C4-2B (cell line): ENCODE results near the gene EMILIN2.

Experiments used
- H3K27ac ChIP-seq: fragments of 450-650 bp; 2 replicates; pipeline ENCODE4 v1.5.1; 2017
- ZFX ChIP-seq: fragments of 450-650 bp; IDR thresholded peaks from 2 replicates; pipeline ENCODE4 v1.6.1; 2017
- TF ChIP-seq, protein P1 (sequence below): fragments of 450-650 bp; conservative IDR thresholded peaks from 2 replicates; pipeline ENCODE4 v1.5.1; 2017; ENCODE audit warnings: mild to moderate bottlenecking

Gene EMILIN2

GRCh38 chr18:2920546-2921343 is 73.9 kb downstream of the EMILIN2 start:
- TF ChIP-seq ZFX = no peak
- TF ChIP-seq, protein P1, sequence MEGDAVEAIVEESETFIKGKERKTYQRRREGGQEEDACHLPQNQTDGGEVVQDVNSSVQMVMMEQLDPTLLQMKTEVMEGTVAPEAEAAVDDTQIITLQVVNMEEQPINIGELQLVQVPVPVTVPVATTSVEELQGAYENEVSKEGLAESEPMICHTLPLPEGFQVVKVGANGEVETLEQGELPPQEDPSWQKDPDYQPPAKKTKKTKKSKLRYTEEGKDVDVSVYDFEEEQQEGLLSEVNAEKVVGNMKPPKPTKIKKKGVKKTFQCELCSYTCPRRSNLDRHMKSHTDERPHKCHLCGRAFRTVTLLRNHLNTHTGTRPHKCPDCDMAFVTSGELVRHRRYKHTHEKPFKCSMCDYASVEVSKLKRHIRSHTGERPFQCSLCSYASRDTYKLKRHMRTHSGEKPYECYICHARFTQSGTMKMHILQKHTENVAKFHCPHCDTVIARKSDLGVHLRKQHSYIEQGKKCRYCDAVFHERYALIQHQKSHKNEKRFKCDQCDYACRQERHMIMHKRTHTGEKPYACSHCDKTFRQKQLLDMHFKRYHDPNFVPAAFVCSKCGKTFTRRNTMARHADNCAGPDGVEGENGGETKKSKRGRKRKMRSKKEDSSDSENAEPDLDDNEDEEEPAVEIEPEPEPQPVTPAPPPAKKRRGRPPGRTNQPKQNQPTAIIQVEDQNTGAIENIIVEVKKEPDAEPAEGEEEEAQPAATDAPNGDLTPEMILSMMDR = no peak
- H3K27ac ChIP-seq = no peak overlapping the region

DNA sequence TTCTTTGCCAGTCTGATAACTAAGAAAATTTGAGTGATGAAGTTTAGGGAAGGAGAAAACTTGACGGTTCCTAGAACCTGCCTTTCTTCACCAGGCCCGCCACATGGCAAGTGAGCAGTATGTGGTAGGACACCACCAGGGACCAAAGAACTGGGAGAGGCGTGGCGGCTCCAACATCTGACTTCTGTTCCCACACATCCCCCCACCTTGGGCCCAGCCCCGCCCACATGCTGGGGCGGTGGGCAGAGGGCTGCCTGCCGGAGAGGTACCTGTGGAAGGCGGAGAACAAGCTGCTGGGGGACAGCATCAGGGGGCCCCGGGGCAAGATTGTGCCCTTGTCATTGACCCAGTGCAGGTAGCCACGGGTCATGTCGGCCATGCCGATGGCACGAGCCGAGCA is 75.0 kb downstream of the EMILIN2 start:
- TF ChIP-seq, protein P1 = no peak
- no peak for TF ChIP-seq ZFX
- H3K27ac ChIP-seq = no peak overlapping the region

GRCh38 chr18:2923464-2923863 is 76.7 kb downstream of the EMILIN2 start:
- TF ChIP-seq, protein P1 = no peak
- no peak for TF ChIP-seq ZFX
- no peak overlapping the region for H3K27ac ChIP-seq

DNA sequence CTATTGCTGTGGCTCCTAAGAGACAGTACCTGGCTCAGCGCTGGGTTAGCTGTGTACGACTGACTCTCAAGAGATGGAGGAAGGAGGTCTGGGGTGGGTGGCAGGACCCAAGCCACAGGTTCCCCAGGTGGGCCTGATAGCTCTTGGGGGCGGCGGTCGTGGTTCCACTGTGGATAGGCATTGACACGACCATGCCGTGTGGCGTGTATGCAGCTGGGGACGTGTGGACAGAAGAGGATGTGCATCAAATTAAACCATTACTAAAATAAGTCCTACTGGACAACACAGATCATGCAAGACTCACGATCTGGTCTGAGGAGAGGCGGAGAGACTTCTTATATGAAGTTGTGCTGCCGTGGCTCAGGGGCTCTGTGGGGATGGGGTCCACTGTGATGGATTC is 78.1 kb downstream of the EMILIN2 start:
- no peak for TF ChIP-seq ZFX
- TF ChIP-seq, protein P1 = no peak
- no peak overlapping the region for H3K27ac ChIP-seq

- TF ChIP-seq, protein P1 = no peak
- TF ChIP-seq ZFX = no peak
- H3K27ac ChIP-seq = no peak overlapping the region
These were observed 79.7 kb downstream of the EMILIN2 start for GRCh38 chr18:2926528-2926927.

- no peak overlapping the region for H3K27ac ChIP-seq
- TF ChIP-seq, protein P1 = no peak
- TF ChIP-seq ZFX = no peak
These were observed 80.9 kb downstream of the EMILIN2 start for GRCh38 chr18:2927745-2928144.

GRCh38 chr18:2932247-2933181 is 85.7 kb downstream of the EMILIN2 start:
- TF ChIP-seq ZFX = no peak
- TF ChIP-seq, protein P1 = peak; percentile 84
- H3K27ac ChIP-seq = no peak overlapping the region
